ENCODE results near the gene DOCK3. TPM values are rescaled to one million over a fixed set of nuclear protein-coding genes. Genes with fewer than 3 reads are reported as not detected.

DOCK3 gene
- total RNA-seq, 2 donors from 2014 or later = 7.7 to 8.5 TPM

DNA sequence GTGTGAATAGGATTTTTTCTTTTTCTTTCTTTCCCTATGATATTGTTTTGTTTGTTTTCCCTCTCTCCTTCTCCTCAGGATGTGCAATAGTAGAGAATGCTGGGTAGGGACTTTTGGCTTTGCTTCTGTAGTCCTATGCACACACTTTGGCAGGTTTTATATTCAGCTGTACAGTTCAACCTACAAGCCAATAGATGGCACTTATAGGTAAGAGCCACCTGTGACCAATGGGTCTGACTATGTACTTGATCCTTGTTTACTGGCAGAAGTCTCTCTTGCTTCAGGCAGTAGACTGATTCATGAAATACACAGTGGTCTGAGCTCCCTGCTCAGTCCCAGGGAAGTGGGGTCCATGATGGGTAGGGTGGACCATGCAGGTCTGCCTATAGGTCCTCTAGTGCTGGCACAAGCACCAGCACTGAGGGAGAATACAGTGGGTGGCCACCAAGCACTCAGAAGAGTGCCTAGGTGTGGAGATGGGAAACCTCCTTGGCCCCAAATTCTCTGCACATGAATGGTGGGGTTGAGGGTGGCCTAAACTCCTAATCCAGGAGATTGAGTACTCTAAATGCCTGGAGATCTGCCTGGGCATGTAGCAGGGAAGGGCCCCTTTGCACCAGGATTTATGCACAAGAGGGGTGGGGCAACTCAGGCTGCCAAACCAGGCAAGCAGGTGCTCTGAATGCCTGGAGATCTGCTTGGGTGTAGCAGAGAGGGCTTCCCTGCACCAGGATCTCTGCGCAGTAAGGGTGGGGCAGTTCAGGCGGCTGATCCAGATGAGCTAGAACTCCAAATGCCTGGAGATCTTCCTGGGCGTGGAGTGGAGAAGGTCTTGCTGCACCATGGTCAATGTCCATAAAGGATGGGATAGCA, 176.1 kb downstream of the DOCK3 start:
- Mint-ChIP-seq H3K27ac (no peak overlapping the region), H3K9me3 (peaks cover 57% of the 10 kb centered on the region), H3K36me3 (ENCODE audit: low read depth) (peaks cover 11% of the 10 kb centered on the region), H3K4me1 (no peaks in the 10 kb centered on the region), H3K27me3 (ENCODE audit: insufficient read depth) (no peaks in the 10 kb centered on the region), H3K4me3 (no peak overlapping the region)
- Histone ChIP-seq H3K4me3 (ENCODE audit: low read length) (no peak overlapping the region), H3K9me3 (ENCODE audit: control insufficient read depth, low read length) (peaks cover 42% of the 10 kb centered on the region), H3K27me3 (ENCODE audit: control insufficient read depth, insufficient read depth, low read length, poor library complexity, severe bottlenecking) (no peaks in the 10 kb centered on the region), H3K4me1 (ENCODE audit: control insufficient read depth, insufficient read depth, low read length) (no peaks in the 10 kb centered on the region), H3K36me3 (ENCODE audit: control insufficient read depth, insufficient read depth, low read length) (no peaks in the 10 kb centered on the region), H3K27ac (ENCODE audit: low read depth, low read length) (no peak overlapping the region), H3K9ac (ENCODE audit: extremely low read depth, low read length, poor library complexity, severe bottlenecking) (no peak overlapping the region)
- no peak for DNase-seq
- TF ChIP-seq, protein P1, sequence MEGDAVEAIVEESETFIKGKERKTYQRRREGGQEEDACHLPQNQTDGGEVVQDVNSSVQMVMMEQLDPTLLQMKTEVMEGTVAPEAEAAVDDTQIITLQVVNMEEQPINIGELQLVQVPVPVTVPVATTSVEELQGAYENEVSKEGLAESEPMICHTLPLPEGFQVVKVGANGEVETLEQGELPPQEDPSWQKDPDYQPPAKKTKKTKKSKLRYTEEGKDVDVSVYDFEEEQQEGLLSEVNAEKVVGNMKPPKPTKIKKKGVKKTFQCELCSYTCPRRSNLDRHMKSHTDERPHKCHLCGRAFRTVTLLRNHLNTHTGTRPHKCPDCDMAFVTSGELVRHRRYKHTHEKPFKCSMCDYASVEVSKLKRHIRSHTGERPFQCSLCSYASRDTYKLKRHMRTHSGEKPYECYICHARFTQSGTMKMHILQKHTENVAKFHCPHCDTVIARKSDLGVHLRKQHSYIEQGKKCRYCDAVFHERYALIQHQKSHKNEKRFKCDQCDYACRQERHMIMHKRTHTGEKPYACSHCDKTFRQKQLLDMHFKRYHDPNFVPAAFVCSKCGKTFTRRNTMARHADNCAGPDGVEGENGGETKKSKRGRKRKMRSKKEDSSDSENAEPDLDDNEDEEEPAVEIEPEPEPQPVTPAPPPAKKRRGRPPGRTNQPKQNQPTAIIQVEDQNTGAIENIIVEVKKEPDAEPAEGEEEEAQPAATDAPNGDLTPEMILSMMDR (conservative IDR thresholded peaks at IDR 0.05) = no peak
- 93 to 96% methylated on average over 2 to 3 of the region's 3 CpGs for WGBS, 2 experiments (ENCODE audit: insufficient coverage in 1 of 2, insufficient read length in 1 of 2)

DNA sequence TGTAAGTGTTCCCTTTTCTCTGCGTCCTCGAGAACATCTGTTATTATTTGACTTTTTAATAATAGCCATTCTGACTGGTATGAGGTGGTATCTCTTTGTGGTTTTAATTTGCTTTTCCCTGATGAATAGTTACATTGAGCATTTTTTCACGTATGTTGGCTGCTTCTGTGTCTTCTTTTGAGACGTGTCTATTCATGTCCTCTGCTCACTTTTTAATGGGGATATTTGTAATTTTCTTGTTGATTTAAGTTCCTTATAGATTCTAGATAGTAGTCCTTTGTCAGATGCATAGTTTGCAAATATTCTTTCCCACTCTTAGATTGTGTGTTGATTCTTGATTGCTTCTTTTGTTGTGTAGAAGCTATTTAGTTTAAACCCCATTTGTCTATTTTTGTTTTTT, 179.2 kb downstream of the DOCK3 start:
- Histone ChIP-seq H3K9ac (ENCODE audit: extremely low read depth, low read length, poor library complexity, severe bottlenecking) (no peak overlapping the region), H3K36me3 (ENCODE audit: control insufficient read depth, insufficient read depth, low read length) (no peaks in the 10 kb centered on the region), H3K4me1 (ENCODE audit: control insufficient read depth, insufficient read depth, low read length) (no peaks in the 10 kb centered on the region), H3K9me3 (ENCODE audit: control insufficient read depth, low read length) (peaks cover 26% of the 10 kb centered on the region), H3K4me3 (ENCODE audit: low read length) (no peak overlapping the region), H3K27me3 (ENCODE audit: control insufficient read depth, insufficient read depth, low read length, poor library complexity, severe bottlenecking) (no peaks in the 10 kb centered on the region), H3K27ac (ENCODE audit: low read depth, low read length) (no peak overlapping the region)
- no peak for DNase-seq
- TF ChIP-seq, protein P1 (conservative IDR thresholded peaks at IDR 0.05) = no peak
- Mint-ChIP-seq H3K9me3 (peaks cover 46% of the 10 kb centered on the region), H3K27me3 (ENCODE audit: insufficient read depth) (no peaks in the 10 kb centered on the region), H3K36me3 (ENCODE audit: low read depth) (peaks cover 3% of the 10 kb centered on the region), H3K27ac (no peak overlapping the region), H3K4me1 (no peaks in the 10 kb centered on the region), H3K4me3 (no peak overlapping the region)
- WGBS, 2 experiments (ENCODE audit: insufficient coverage in 1 of 2, insufficient read length in 1 of 2) = 99 to 100% methylated on average over 2 to 3 of the region's 4 CpGs

DNA sequence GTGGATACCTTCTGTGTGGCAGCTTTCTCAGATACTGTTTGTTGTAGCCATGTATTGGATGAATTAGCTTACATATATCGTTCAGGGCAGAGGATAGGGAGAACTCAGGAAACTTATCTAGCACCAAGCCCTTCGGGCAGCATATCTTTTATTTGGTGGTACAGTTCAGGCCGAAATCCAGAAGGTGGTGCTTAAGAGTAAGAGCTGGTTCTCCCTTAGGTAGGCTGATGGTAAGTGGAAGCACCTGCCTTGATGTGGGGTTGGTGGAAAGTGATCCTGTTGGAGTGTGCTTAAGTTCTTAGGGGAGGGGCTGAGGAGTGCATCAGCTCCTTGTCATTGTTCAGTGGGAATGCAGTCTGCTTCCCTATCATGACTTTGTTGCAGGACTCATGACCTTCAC, 187.5 kb downstream of the DOCK3 start:
- TF ChIP-seq, protein P1 (conservative IDR thresholded peaks at IDR 0.05) = peak; percentile 69
- no peak for DNase-seq
- H3K4me3 ChIP-seq (ENCODE audit: low read length) = no peak overlapping the region
- Mint-ChIP-seq H3K4me1 (peaks cover 17% of the 10 kb centered on the region), H3K9me3 (peaks cover 23% of the 10 kb centered on the region), H3K27ac (no peak overlapping the region), H3K27me3 (ENCODE audit: insufficient read depth) (no peaks in the 10 kb centered on the region), H3K36me3 (ENCODE audit: low read depth) (peaks cover 6% of the 10 kb centered on the region), H3K4me3 (no peak overlapping the region)
- WGBS, 2 experiments (ENCODE audit: insufficient coverage in 1 of 2, insufficient read length in 1 of 2) = 86 to 89% methylated on average over 2 to 3 of the region's 3 CpGs
- H3K4me1 ChIP-seq (ENCODE audit: control insufficient read depth, insufficient read depth, low read length) = no peaks in the 10 kb centered on the region
- no peak overlapping the region for H3K27ac ChIP-seq (ENCODE audit: low read depth, low read length)
- H3K27me3 ChIP-seq (ENCODE audit: control insufficient read depth, insufficient read depth, low read length, poor library complexity, severe bottlenecking) = no peaks in the 10 kb centered on the region
- no peak overlapping the region for H3K9ac ChIP-seq (ENCODE audit: extremely low read depth, low read length, poor library complexity, severe bottlenecking)
- H3K9me3 ChIP-seq (ENCODE audit: control insufficient read depth, low read length) = peaks cover 14% of the 10 kb centered on the region
- no peaks in the 10 kb centered on the region for H3K36me3 ChIP-seq (ENCODE audit: control insufficient read depth, insufficient read depth, low read length)
